HL-60/S4 (cell line): ENCODE data around the gene GRB2.
"Not testable (repeated sequence)": the region's sequence is repeated elsewhere in the genome, so short reads cannot be mapped to it uniquely, and the experiment has no call there.

ENCODE experiments used
- in situ Hi-C: fragments of 300-500 bp; cut with MboI; formaldehyde crosslinking; loops from 2 replicates; pipeline ENCODE4 v1.14.3; 2022; ENCODE audit warnings: low sequenced_read_pairs

Gene GRB2

DNA sequence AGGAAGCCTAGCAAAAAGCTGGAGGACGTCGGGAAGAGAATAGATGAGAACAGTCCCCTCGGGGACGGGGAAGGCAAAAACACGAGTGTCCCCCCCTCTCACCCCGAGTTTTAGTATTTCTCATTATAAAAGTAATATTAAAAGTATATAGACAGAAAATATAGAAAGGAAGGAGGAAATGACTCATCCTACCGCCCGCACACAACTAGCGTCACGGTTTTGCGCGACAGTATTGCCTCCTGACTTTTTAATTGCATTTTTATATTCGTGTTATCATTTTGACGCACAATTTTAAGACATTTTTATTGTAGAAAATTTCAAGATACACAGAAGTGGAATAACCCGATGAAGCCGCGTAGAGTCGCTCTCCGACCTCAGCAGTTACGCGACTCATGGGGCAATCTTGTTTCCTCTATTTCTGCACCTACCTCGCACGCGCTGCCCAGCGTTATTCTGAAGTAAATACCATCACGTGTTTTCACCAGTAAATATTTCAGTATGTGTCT, 115.6 kb downstream of the GRB2 start:
- in situ Hi-C loops = loop anchor here (5.0 to 10.0 kb wide), 2 partner anchors 65 to 122 kb away; no protein-coding TSS in a partner anchor

DNA sequence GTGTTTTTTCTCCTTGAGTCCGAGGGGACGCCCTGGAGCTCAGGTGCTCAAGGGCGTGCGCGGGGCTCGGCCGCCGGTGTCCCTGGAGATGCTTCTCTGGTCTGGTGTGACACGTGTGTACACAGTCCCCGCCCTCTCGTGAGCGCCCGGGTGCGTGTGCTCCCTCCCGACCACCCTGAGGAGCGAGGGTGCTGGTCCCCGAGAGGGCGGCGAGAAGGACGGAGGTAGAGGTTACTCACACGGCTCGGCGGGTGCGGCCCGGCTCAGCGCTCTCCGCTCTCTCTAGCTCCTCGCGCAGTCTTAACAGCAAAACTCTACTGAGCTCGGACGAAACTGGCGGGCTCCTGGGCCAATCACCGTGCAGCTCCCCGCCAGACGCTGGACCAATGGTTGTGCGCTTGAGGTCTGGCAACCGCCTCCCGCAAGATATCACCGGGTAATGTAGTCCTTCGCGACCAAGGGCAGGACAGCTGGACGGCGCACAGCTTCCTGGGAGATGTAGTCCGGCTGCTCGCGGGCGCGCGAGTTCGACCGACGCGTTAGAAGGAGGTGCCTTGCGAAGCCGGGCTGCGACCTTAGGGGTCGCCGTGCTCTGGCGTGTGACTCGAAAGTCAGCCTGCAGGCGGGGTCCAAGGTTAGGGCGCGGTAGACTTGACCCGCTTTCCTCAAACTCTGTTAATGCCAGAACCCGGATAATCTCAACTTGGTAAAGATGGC, 116.2 kb downstream of the GRB2 start, which contains the start of gene SLC25A19:
TSS of gene SLC25A19 (minus strand) at position 319 of the 717 bp plus-strand sequence. CDS start 2,669 bp downstream, outside the sequence.
- in situ Hi-C loops = no loop called here

- in situ Hi-C loops = no loop called here
These were observed 116.7 kb downstream of the GRB2 start for GRCh38 chr17:75288770-75289114.

GRCh38 chr17:75288359-75288758, 117.1 kb downstream of the GRB2 start:
- in situ Hi-C loops = no loop called here

- in situ Hi-C loops = no loop called here
These were observed 118.3 kb downstream of the GRB2 start for GRCh38 chr17:75287221-75287620.

GRCh38 chr17:75285123-75285522, 120.4 kb downstream of the GRB2 start:
- in situ Hi-C loops = no loop called here

- in situ Hi-C loops = not testable (repeated sequence)
These were observed 125.3 kb downstream of the GRB2 start for GRCh38 chr17:75280189-75280588.

DNA sequence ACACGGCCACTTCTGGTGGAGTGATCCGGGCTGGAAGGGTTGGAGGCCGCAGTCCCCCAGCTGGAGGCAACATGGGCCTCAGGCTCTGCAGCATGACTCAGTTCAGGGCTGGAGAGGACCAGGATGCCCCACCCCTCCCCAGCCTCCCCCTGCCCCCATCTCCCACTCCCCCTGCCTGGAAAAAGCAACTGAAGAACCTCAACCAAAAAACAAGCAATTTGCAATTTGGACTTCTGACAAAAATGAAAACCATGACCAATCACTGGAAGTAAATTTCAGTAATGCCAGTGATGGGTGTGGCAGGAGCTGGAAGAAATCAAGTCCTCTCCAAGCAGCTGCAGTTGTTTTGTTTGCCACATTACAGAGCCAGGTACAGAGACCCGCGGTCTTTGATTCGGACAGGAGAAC, 127.8 kb downstream of the GRB2 start:
- in situ Hi-C loops = no loop called here

- in situ Hi-C loops = no loop called here
These were observed 131.3 kb downstream of the GRB2 start for GRCh38 chr17:75273977-75274708.

DNA sequence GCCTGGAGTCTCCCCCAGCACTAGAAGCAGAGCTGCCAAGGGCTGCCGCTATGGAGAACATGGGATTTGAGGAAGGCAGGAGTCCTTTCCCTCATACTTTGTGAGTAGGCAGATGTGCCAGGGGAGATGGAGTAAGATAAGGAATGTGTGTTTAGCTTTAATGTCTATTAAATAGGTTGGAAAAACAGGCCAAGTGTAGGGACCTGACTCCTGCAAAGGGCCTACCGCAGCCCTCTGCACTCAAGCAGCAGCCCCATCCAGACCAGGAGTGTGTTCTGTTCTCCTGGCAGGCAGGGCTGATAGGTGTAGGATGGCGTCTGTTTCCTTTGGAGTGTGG, 132.7 kb downstream of the GRB2 start:
- in situ Hi-C loops = no loop called here

DNA sequence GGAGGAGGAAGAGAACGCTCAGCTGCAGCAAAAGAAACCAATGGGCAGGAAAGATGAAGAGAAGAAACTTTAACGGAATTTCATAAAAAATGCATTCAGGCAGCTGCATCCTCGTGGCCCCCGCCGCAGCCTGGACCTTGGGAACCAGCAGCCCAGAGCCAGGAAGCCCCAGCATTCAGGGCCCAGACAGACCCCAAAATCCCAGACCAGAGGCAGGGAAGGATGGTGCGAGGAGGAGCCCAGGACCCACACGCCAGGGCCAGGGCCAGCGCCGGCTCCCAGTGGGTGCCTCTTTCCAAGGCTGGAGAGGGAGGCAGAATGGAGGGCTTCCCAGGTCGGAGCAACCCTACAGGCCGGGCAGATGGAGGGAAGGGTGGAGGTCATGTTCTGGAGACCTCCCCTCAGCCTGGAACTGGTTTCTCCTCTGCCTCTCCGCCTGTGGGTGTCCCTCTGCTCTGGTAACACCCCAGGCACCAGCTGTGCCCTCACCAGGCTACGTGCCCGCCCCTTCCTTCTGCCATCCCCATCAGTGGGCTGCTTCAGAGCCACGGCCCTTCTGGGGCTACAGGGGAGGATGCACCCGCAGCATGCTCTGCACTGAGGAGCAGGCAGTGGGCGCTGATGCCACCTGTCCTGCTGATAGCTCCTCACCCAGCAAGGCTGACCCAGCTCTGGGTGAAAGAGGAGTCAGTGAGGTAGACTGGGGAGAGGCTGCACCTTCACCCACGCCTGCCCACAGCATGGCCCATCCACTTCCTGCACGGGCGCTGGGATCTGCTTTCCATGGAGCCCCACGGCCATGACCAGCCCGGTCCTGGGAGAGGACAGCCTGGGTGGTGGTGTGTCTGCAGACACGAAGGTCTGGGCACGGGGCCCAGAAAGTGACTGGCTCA, 133.3 kb downstream of the GRB2 start:
- in situ Hi-C loops = no loop called here

DNA sequence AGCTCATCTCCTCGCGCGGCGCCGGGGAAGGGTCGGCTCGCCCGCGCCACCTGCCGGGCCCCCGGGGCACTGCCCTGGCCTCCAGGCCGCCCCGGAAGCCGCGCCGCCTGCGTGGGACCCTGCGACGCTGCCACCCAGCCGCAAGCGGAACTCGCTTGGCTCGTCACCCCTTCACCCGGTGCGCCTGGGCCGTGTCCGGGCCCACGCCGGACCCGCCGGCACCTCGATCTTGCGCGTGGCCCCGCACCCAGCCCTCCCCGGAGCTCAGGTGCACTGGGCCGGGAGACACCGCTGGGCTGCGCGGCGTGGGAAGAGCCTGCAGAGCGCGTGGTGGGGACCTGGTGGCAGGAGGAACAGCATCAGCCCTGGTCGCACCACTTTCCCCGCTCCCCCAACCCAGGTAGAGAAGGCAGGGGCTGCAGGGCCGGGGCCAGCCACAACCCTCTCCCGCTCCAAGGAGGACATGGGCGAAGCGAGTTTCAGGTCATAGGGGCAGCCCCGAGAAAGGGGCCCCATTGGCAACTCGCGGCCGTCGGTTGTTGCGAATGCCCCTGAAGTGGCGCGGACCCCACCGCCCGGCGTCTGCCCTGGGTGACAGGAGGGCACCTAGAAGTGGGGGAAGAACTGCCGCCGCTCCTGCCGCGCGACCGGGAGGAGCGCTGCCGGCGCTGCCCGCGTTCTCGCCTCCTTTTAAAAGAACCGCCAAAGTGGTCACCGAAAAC, 134.1 kb downstream of the GRB2 start:
- in situ Hi-C loops = no loop called here

DNA sequence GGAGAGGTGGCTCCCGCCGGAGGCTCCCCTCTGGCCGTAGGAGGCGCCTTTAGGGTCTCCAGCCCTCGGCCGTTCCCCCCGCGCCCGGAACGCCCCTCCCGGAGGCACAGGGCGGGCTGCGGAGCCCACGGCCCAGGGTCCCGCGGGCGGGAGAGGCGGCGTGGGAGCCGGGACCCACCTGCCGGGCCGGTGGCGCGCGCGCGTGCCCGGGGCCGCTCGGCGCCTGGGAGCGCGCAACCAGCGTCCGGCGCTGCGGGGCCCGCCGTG, 134.6 kb downstream of the GRB2 start, which contains the start of gene MIF4GD:
TSS of gene MIF4GD (minus strand) at position 266 of the 267 bp plus-strand sequence. CDS start 1,036 bp downstream, outside the sequence.
- in situ Hi-C loops = no loop called here

GRCh38 chr17:75270218-75270965, 135.1 kb downstream of the GRB2 start:
- in situ Hi-C loops = no loop called here

DNA sequence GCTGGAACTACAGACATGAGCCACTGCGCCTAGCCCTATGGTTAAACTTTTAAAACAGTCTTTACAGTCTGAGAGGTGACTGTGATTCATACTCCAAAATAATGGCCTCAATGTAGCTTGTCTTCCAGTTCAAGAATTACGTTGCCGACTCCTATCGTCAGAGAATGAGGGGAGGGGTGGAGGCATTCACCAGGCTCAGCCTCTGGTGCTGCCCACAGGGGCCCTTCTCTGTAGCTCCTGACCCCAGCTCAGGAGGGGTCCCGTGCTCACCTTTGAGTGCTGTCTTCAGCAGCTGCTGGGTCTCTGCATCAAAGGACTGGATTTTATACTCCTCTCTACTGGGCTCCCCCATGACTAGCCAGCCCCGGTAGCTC, 135.6 kb downstream of the GRB2 start:
- in situ Hi-C loops = no loop called here
